SK-N-MC (cell line): ENCODE results near the gene SLFNL1.
A peak's percentile ranks its signal among the peaks of the same experiment; 100 is the strongest.

Experiments
- DNase-seq: peaks from one replicate; pipeline ENCODE4 v3.0.0-alpha.2; 2011; ENCODE audit warnings: low read depth, low spot score
- H3K27ac ChIP-seq: fragments of 200-600 bp; sonication (generic); 2 replicates; pipeline ENCODE4 v1.5.1; 2016; ENCODE audit warnings: mixed run types
- H3K36me3 ChIP-seq: fragments of 200-600 bp; sonication (generic); 2 replicates; pipeline ENCODE4 v1.6.1; 2017; ENCODE audit warnings: antibody characterized with exemption, low read length, mixed read lengths; ENCODE audit not compliant: insufficient read depth
- H3K4me3 ChIP-seq: fragments of 200-600 bp; sonication (generic); 2 replicates; pipeline ENCODE4 v1.5.1; 2016
- H3K9ac ChIP-seq: fragments of 200-600 bp; sonication (generic); 2 replicates; pipeline ENCODE4 v1.8.0; 2017; ENCODE audit warnings: mixed run types, mixed read lengths; ENCODE audit not compliant: insufficient read length
- H3K9me3 ChIP-seq: fragments of 200-600 bp; sonication (generic); 2 replicates; pipeline ENCODE4 v1.6.1; 2017; ENCODE audit warnings: low read depth, mild to moderate bottlenecking, antibody characterized with exemption, low read length, moderate library complexity, mixed read lengths
- EZH2 ChIP-seq: fragments of 200-600 bp; sonication (generic); IDR thresholded peaks from one replicate; pipeline ENCODE4 v1.6.1; 2017; ENCODE audit warnings: antibody characterized with exemption
- FOXP2 ChIP-seq: optimal IDR thresholded peaks from 2 replicates; pipeline ENCODE3; 2011; ENCODE audit warnings: mild to moderate bottlenecking, moderate library complexity; ENCODE audit not compliant: insufficient read depth; ENCODE audit errors: extremely low read length, control extremely low read depth
- POLR2AphosphoS5 ChIP-seq: IDR thresholded peaks from 2 replicates; pipeline ENCODE4 v1.6.1; 2012; ENCODE audit warnings: mild to moderate bottlenecking, low read depth, low read length, borderline replicate concordance

SLFNL1 gene

DNA sequence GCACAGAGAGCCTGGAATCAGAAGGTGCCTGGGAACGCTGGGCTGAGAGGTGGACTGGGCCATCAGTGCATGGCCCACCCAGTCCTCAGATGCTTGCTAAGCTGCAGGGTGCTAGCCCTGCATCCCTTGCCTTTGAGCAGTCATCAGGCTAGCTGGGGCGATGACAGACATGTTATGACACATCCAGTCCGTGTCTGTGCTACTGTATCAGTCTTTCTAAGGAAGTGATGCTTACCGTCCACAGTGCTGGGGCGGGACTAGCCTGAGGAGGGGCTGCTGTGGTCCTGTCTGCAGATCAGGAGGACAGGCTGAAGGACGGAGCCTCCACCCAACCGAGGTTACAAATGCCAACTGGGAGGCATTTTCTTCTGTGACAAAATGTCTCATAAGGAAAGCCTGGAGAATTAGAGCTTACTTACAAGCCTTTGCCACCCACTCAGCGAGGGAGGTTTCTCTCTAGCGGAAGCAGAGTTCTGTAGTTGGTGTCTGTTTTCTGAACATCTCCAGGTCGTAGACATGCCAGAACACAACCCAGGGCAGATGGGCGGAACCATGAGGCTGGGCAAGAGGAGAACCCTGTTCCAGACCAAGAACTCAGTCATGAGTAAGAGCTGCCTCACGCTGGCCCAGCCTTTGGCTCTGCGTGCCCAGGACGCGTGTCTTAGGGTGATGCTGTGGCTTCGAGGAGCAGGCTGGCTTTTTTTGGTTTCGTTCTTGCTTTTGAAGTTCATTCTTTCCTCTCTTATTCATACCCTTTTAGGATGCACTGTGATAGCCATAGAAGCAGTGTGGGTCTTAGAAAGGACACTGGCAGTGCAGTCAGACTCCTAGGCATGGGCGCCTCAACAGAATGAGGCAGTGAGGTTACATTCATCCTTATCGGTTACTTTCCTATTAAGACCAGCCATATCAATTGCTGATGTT, 14.3 kb downstream of the SLFNL1 start:
- Histone ChIP-seq H3K4me3 (no peak overlapping the region), H3K27ac (no peak overlapping the region), H3K9ac (no peak overlapping the region), H3K36me3 (peaks cover 99% of the 10 kb centered on the region), H3K9me3 (no peaks in the 10 kb centered on the region)
- TF ChIP-seq FOXP2 (no peak), EZH2 (no peak), POLR2AphosphoS5 (no peak)
- DNase-seq = no peak

DNA sequence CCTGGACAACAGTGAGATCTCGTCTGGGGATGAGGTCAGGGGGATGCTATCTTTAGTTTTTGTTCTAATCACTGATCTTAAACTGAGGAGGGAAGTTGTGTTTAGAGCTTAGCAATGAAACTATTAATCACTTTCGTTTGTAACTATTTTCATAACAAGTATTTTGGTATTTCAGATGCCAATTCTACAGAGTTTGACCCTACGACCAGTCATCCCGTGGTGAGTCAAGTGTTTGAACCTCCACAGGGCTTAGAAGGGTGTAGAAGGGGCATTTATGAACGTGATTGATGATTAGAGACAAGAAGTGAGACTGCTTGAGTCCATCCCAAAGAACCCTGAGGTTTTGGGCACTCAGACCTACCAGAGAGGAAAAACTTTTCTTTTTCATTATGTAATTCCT, 15.6 kb downstream of the SLFNL1 start:
- no peak for DNase-seq
- Histone ChIP-seq H3K36me3 (peaks cover 99% of the 10 kb centered on the region), H3K27ac (no peak overlapping the region), H3K9ac (no peak overlapping the region), H3K9me3 (no peaks in the 10 kb centered on the region), H3K4me3 (no peak overlapping the region)
- TF ChIP-seq POLR2AphosphoS5 (no peak), FOXP2 (no peak), EZH2 (no peak)

DNA sequence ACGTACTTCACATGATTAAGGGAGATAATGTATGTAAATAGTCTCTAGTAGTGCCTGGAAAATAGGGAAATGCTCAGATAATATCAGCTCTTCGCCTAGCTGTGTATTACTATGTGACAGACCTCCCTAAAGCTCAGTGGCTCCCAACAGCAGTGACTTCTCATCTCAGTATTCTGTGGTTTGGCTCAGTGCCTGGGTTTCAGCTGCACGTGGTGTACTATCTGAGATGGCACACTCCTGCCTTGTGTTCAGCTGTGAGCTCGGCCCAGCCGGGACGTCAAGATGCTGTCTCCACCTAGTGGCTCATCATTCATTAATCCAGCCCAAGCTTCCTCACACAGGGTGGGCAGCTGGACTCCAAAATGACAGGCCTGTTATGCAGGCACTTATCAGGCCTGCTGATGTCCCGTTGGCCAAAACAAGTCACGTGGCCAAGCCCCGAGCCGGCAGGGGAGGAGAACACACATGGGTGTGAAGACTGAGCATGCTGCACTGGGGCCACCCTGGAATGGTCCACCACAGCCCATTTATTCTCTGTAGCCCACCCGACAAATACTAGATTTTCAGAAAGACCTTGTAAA, 17.8 kb downstream of the SLFNL1 start:
- peak; percentile 92 for DNase-seq
- no peak for TF ChIP-seq EZH2
- TF ChIP-seq FOXP2 = peak; percentile 24
- TF ChIP-seq POLR2AphosphoS5 = 0 out of 2 replicates have a peak, but pooled peaks have one; percentile 28
- Histone ChIP-seq H3K9me3 (no peaks in the 10 kb centered on the region), H3K27ac (peak overlapping the region; percentile 78), H3K36me3 (peaks cover 97% of the 10 kb centered on the region), H3K9ac (no peak overlapping the region), H3K4me3 (no peak overlapping the region)

DNA sequence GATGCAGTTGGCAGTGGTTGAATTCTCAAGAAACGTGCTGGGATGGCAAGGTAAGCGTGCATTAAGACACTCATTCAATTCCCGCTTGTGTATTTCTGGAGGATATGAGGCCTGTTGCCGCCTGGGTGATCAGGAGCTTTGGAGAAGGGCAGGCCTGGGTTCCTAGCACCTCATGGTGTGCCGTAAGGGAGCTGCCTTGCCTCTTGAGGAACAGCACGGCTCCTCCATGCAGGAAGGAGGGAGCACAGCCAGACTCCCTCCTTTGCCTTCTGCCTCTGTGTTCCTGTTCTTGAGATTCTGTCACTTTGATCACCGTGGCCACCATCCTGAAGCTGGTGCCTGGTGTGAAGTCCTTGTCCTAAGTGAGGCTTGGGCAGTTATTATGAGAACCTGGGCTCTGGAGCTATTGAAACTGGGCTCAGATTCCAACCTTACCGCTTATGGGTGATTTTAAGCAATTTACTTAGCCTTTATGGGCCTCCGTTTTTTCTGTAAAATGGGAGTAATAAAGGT, 18.3 kb downstream of the SLFNL1 start:
- H3K4me3 ChIP-seq = no peak overlapping the region
- H3K36me3 ChIP-seq = peaks cover 97% of the 10 kb centered on the region
- peak overlapping the region; percentile 78 for H3K27ac ChIP-seq
- H3K9ac ChIP-seq = no peak overlapping the region
- H3K9me3 ChIP-seq = no peaks in the 10 kb centered on the region
- TF ChIP-seq EZH2 (no peak), POLR2AphosphoS5 (no peak), FOXP2 (no peak)
- DNase-seq = no peak

DNA sequence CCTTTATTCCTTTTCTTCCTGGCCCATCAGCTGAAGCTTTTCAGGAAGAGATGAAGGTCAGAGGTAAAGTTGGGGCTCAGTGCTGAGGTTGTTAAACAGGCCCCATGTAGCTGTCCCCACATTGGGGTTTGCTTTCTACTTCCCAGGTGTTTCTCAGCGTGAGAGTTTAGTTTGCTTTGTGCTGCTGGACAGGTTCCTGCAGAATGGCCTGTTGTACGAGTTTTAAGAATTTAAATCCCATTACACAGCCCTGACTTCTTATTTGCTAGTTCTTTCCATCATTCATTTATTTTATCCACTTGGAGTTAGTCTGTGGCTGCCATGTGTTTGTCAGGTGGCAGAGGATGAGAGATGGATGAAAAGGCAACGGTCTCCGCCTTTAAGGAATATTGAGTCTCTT, 22.9 kb downstream of the SLFNL1 start:
- no peak overlapping the region for H3K4me3 ChIP-seq
- peaks cover 96% of the 10 kb centered on the region for H3K36me3 ChIP-seq
- DNase-seq = no peak
- H3K9ac ChIP-seq = no peak overlapping the region
- no peak overlapping the region for H3K27ac ChIP-seq
- TF ChIP-seq EZH2 = no peak
- TF ChIP-seq POLR2AphosphoS5 = no peak
- TF ChIP-seq FOXP2 = no peak
- H3K9me3 ChIP-seq = no peaks in the 10 kb centered on the region

DNA sequence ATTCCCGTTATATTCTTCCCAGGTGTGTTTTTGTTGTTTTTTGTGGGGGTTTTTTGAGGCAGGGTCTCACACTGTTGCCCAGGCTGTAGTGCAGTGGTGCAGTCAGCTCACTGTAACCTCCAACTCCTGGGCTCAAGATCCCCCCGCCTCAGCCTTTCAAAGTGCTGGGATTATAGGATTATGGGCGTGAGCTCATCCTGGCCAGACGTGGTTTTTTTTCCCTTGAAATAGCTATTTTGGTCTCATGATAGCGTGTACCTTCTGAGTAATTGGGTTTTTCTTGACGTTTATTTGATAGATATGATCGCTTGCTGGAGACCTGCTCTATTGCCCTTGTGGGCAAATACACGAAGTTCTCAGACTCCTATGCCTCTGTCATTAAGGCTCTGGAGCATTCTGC, 24.4 kb downstream of the SLFNL1 start:
- Histone ChIP-seq H3K4me3 (no peak overlapping the region), H3K27ac (no peak overlapping the region), H3K36me3 (peaks cover 96% of the 10 kb centered on the region), H3K9ac (no peak overlapping the region), H3K9me3 (no peaks in the 10 kb centered on the region)
- TF ChIP-seq POLR2AphosphoS5 (no peak), FOXP2 (no peak), EZH2 (no peak)
- no peak for DNase-seq

DNA sequence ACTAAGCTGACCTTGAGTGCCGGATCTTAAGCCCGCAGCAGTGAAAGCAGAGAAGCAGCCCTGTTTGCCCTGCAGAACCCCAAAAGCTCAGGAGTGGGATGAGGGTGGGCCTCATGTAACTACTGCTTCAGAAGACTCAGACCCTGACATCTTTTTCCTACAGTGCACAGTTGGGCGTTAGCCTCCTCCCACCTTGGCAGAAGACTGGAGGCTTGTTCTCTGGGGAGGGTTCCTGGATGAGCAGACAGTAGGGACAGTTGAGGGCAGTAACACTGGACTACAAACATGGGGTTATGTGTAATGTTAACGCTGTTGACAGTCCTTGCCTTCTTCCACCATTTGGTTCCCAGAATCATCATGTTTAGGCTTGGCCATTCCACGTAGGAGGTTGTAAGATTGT, 32.5 kb downstream of the SLFNL1 start:
- no peak for TF ChIP-seq EZH2
- H3K9ac ChIP-seq = no peak overlapping the region
- peaks cover 100% of the 10 kb centered on the region for H3K36me3 ChIP-seq
- no peak for DNase-seq
- no peak overlapping the region for H3K27ac ChIP-seq
- H3K9me3 ChIP-seq = no peaks in the 10 kb centered on the region
- no peak overlapping the region for H3K4me3 ChIP-seq

DNA sequence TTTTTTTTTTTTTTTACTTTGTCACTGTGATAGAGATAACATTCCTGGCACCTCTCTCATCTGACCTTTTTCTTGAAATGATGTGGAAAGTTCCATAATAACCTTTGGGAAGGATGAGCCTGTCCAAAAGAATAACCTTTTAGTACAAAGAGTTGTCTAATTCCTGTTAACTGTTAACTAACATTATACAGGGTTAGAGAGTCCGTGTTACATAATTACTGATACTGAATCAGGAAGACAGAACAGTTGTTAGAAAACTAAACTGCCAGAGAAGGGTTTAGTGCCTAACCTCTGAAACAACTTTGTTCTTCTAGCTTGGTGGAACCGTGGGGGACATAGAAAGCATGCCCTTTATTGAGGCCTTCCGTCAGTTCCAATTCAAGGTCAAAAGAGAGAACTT, 33.2 kb downstream of the SLFNL1 start:
- no peak overlapping the region for H3K4me3 ChIP-seq
- no peaks in the 10 kb centered on the region for H3K9me3 ChIP-seq
- H3K27ac ChIP-seq = no peak overlapping the region
- DNase-seq = no peak
- no peak overlapping the region for H3K9ac ChIP-seq
- H3K36me3 ChIP-seq = peaks cover 100% of the 10 kb centered on the region
- TF ChIP-seq FOXP2 = no peak
- no peak for TF ChIP-seq EZH2
- no peak for TF ChIP-seq POLR2AphosphoS5
